NCI-H446 treated with DMSO at 0.1 percent for 48 hours (cell line): Measurements from ENCODE around the gene AMMECR1.

Experiments used
- DNase-seq: peaks from one replicate; lab custom pipeline; 2025; lab: John Stamatoyannopoulos, UW

AMMECR1 gene

GRCh38 chrX:110212299-110212698, 105.6 kb downstream of the AMMECR1 start:
- no peak for DNase-seq

DNA sequence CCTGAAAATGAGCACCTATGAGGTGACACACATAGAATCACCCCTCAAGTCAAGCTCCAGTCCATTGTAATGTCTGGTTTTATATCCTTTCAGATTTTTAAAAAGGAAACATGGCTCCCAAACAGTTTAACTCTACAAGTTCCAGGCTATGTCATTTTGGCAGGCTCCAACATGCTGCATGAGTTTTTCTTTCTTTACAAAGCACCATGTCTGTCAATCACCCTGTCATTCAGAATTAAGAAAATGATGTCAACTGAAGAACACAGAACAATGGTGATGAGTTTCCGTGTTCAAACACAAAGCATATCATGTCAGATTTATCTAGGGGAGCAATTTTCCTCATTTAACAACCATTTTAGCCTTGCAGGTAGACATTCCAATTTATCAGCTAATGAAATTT, 106.5 kb downstream of the AMMECR1 start:
- DNase-seq: no peak

DNA sequence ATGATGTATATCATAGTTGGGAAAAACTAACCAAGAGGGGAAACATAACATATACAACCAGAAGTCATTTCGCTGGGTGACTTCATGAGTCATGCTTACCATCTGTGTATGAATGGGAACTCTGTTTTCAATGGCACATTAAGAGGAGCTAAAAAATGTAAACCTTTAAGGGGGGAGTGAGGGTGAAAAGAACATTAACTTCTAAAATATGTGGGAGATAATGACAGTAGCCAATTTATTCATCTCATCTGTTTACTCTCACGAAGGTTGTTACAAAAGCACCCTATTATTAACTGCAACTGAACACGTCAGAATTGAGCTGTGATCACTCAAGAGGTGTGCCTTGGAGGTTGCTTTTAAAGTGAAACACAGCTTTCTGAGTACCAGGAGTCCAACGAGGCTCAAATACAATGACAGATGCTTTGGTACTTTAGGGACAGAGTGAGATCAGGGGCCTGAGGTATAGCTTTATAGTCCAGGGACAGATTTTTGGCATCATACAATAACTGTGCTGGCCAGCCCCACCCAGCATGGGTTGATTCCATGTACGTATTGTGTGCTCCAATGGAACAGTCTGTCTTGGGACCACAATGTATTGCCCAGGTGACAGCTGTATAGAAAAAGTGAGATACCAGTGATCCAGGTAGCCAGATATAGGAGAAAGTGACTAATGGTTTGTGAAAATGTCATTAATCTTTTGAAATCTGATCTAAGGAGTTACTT, 107.3 kb downstream of the AMMECR1 start:
- DNase-seq: peak; percentile 86

- DNase-seq: no peak
Measured at GRCh38 chrX:110208092-110208491, 109.8 kb downstream of the AMMECR1 start.

DNA sequence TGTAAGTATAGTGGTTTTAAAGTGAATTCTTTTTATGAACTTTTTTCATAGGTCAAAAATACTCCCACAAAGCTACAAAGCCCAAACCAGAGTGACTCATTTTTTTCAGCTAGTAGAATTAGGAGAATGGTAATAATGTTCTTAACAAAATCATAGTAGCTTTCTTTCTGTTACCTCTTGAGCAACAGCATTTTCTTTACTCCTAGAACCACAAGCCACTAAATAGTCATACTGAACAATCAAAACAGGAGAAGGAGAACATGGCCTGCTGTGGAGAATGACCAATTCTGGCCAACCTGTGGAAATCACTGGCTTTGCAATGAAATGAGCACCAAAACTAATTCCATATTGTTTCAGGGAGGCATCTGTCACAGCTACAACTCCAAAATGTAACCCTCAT, 112.9 kb downstream of the AMMECR1 start:
- no peak for DNase-seq

DNA sequence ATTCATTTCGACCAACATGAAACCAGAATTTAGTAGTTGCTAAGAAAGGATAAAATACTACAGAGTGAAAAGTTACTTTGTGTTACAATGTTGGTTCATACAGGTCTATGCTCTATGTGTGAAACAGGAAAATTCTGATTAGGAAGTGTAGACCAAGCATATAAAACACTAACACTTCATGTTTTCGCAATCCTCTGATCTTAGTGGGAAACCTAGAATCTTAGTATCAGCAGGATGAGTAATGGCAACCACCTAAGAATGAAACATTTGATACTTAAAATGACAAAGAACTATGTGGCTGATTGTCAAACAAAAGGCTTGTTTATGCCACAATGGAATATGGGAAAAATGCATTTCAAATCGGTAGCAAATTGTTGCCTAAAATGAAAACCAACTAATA, 116.1 kb downstream of the AMMECR1 start:
- DNase-seq: no peak

DNA sequence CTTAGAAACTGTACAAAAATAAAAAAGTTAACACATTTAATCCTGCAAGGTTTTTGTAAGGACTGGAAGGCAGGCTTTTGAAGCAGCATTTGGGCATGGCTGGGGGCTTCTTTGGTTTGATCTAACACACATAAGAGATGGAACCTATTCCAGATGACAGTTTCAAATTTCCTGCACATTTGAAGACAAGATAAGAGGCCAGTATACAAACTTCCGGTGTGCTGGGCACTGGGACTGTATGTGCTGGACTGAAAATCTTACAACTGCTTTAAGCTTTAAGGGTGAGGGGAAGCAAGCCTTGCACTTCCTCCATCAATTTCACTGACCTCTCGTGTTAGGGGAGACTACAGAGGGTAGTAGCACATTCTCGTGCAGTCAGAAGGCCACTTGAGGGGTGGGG, 122.9 kb downstream of the AMMECR1 start:
- DNase-seq: no peak

DNA sequence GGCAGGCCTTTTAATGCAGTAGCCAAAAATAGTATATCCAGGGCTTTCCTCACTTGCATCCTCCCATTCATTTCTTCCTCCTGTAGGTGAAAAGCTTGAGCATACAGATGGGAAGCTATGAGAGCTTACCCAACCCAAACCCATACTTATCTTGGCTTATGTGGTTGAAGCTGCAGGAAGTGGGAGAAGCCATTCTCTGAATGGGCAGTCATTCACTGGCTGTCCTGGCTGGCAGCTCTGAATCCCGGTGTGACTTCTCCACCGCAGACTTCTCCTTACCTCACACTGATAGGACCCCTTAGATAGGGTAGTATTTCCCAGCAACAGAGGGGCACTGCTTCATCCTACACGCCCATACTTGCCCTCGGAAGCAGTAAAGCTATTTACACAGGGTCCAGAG, 125.4 kb downstream of the AMMECR1 start:
- no peak for DNase-seq

DNA sequence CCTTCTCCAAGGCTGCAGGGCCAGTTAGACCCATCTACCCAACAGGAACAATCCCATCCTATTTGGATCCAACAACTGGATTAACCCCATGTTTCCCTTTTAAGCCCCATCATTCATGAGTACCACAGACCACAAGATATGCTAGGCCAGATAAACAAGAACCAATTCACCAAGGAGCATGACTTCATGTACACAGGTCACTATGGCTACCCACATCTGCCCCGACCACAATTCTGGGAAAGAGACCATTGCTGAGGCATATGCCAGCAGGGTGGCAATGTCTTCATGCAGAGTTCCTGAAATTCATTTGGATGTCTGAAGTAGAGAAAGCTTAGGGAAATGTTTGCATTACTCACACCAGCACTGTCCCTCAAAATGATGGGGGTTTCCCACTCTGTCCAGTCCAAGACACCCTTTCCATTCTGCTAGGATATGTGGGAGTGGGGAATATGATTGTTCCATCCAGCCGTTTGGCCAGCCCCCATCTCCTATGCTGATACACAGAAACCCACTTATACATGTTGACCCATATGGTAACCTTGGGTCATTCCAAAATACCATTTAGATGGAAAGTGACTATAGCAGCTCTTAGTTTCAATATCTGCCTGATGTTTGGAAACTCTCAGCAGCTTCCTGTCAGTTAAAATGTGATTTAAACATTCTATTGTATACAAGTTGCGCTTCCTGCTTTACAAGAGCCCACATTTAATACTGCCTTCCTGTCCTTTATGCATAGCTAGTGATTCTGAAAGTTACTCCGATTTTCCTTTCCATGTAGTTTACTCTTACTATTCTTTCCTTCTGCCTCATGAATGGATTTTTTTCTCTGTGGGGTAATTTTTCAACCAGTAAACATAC, 129.0 kb downstream of the AMMECR1 start:
- no peak for DNase-seq

- no peak for DNase-seq
Measured at GRCh38 chrX:110183314-110183713, 134.6 kb downstream of the AMMECR1 start.

DNA sequence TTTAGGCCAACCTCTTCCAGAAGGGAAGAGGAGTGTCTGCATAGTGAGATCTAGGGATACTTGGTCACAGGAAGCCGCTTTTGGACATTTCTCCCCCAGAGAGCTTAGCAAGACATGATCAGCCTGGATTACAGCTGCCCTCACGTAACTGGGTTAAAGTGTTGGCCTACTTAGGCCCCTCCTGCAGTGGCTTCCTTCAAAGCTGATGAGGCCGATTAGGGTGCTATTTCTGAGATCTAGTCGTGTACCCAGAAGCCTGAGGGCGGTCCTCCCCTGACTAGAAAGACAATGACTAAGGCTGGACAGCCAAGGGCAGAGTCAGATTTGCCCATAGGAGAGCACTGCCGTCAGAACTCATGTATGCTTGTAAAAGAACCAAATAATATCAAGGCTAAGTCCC, 135.0 kb downstream of the AMMECR1 start:
- DNase-seq: no peak

GRCh38 chrX:110182362-110182761, 135.5 kb downstream of the AMMECR1 start:
- no peak for DNase-seq

DNA sequence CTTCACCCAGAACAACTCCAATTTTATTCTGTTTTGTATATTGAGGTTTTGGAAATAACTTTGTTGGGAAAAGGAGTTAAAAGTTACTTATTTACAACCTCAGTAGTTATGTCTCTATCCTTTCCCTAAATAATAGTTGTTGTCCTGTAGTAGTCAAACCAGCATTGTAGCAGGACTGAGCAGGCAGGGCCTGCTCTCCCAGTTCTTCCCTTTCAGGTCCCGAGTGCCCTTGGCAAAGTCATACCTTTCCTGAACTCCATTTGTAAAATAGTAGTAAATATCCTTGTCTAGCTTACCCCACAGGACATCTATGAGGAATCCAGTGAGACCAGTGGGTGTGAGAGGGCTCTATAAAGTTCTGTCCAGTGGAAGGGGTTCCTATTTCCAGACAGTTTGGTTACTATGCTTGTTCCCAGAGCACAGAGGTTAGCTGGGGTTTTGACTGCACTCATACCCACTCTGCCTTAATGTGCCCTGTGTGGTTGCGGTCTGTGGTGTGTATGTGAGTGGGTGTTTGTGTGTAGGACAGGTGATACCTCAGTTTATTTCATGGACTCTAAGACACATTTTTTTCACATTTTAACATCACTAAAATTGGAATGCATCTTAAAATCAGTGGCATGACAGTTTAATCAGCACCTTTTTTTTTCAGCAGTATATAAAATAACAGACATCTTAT, 136.3 kb downstream of the AMMECR1 start:
- no peak for DNase-seq

- DNase-seq: no peak
Measured at GRCh38 chrX:110180928-110181310, 137.0 kb downstream of the AMMECR1 start.

DNA sequence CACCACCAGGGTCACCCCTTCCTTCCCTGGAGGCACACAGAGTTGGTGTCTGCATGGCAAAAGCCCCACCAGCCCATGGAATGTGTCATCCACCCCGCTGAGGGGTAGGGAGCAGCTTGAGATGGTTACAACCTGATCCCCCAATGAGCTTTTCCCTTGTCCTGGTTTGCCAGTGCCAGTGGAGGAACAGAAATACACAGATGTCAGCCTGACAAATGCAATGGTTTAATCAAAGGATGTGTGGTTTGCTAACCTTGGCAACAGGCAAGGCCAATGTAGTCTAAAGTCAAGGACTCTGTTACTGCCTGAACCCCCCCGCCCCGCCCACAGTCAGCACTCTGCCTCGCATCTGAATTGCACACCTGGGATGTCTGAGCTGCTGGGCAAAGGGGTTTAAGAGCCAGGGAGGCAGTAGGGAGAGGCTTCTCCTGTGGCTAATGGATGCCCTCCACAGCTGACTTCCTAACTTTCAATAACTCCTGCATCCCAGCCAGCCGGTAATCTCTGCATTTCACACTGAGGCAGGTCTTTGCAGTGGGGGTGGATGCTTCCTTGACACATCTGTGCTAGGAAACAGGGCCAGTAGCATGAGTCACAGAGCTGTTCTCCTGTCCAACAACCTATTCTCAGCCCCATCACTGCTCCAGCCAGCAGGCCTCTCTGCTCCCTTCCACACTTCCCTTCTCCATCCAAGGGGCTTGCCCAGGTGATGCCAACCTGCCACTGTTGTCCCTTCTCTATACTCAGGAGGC, 137.5 kb downstream of the AMMECR1 start:
- peak; percentile 23 for DNase-seq

DNA sequence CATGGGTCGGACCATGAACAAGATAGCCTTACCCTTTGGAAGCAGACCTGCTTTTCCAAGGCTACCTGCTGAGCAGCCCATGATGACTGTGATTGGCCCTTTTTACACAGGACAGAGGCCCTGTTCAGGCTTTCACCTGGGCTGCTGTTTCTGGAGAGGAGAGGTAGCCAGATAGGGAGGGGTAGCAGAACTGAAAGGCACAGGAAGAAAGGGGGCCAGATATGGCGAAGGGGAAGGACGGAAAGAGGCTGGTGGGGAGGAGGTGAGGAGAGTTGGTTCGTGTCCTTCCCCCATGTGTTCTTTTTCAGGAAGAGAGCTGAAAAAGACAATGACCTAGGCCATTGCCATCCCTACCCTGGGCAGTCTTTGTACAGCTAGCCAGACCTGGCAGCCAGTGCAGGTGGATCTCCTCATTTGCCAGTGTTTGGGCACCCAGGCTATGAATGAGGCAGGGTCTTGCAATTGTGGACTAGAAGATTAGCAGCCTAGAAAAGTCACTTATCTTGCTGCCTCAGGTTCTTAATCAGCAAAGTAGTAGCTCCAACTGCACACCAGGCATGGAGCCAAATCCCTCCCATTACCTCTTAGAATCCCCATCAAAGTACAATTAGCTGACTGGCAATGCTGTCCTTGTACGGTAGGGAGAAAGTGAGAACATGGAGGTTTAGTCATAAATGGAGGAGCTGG, 139.6 kb downstream of the AMMECR1 start:
- DNase-seq: no peak

- no peak for DNase-seq
Measured at GRCh38 chrX:110175696-110176095, 142.2 kb downstream of the AMMECR1 start.

GRCh38 chrX:110175146-110175545, 142.7 kb downstream of the AMMECR1 start:
- no peak for DNase-seq

DNA sequence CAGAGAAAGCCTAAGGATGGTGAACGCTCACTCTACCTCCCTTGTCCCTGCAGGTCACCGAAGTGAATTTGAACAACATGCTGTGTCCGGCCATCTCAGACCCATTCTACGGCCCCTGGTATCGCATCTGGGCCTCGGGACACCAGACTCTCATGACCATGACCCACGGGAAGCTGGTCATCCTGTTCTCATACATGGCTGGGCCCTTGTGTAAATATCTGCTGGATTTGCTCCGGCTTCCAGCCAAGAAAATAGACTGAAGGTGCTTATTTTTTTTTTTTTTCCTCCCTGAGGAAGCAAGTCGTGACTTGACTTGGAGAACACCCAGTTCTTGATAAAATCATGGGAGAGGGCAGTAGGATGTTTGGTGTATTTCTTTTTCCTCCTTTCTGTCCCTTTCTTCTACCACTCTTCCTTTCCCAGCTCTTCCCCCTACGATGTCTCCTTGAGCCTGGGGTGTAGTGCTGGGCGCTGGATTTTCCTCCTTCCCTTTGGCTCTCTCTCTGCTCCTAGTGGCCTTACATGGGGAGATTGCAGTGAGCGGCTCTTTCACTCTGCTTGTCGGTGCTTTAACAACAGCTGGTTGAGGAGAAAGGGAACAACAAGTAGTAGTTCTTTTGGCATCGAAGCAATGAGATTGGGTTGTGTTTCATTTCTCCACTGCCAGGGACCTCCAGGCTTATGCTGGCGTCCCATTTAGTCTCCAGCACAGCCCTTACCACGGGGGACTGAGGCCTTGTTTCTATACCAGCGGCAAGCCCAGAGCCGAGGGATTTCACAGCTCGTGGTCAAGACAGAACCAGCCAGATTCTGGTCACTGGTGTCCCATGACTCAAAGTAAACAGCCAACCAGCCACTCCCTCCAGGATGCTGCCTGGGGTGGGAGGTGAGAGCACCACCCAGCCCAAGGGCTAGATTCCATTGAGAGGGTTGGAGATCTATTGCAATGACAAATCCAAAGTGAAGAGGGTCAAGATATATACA, 144.4 kb downstream of the AMMECR1 start:
- no peak for DNase-seq

DNA sequence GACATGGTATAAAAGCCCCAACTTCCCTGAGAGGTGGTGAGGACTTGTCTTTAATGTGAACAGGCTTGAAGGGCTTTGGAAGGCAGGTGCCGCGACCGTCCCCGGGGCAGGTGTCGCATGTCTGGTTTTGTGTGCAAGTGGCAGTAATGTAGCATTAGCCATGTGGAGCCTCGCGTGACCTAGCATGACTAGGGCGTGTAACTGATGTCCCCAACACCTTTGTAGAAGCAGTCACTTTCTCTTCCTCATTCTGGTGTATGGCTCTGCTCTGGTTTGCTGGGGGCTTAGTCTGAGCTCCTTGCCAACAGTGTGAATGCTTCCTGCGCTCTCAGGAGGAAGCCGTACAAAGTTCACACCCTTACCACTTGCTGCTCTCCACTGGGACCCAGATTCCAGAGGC, 145.7 kb downstream of the AMMECR1 start:
- DNase-seq: no peak
